Fibroblast of pulmonary artery (primary cell): ENCODE results near the gene RPUSD1.
"Not testable (repeated sequence)": the region's sequence is repeated elsewhere in the genome, so short reads cannot be mapped to it uniquely, and the experiment has no call there.

Experiments used
- DNase-seq: peaks from one replicate; pipeline ENCODE4 v3.0.0-alpha.2; 2010; ENCODE audit warnings: low read depth
- H3K4me3 ChIP-seq: replicated peaks from 2 replicates; pipeline ENCODE4 v1.5.1; 2011; ENCODE audit warnings: low read depth, mild to moderate bottlenecking, control low read depth, low read length, moderate library complexity
- TF ChIP-seq, protein P1 (sequence below): IDR thresholded peaks from 2 replicates; pipeline ENCODE4 v1.5.1; 2011; ENCODE audit warnings: mild to moderate bottlenecking, control low read depth, low read length, inconsistent platforms; ENCODE audit errors: missing control alignments

Gene RPUSD1

DNA sequence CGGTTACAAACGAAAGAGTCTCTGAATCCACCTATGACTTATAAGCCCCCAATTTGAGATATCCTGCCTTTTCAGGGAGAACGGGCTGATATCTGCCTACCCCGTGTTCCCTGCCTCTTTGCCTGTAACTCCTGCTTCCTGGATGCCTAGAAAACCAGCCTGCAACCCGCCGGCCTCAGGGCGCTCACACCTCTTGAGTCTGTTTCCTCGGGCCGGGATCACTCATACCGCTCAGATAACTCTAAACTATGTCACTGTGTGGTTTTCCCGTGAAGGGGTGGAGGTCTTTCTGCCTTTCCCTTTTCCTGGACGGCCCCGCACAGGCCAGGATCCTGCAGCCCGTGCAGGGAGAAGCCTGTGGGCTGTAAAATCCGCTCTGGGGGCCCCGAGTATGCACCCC lies 10.4 kb downstream of the RPUSD1 start:
- no peak for DNase-seq
- TF ChIP-seq, protein P1, sequence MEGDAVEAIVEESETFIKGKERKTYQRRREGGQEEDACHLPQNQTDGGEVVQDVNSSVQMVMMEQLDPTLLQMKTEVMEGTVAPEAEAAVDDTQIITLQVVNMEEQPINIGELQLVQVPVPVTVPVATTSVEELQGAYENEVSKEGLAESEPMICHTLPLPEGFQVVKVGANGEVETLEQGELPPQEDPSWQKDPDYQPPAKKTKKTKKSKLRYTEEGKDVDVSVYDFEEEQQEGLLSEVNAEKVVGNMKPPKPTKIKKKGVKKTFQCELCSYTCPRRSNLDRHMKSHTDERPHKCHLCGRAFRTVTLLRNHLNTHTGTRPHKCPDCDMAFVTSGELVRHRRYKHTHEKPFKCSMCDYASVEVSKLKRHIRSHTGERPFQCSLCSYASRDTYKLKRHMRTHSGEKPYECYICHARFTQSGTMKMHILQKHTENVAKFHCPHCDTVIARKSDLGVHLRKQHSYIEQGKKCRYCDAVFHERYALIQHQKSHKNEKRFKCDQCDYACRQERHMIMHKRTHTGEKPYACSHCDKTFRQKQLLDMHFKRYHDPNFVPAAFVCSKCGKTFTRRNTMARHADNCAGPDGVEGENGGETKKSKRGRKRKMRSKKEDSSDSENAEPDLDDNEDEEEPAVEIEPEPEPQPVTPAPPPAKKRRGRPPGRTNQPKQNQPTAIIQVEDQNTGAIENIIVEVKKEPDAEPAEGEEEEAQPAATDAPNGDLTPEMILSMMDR = no peak
- no peak overlapping the region for H3K4me3 ChIP-seq

DNA sequence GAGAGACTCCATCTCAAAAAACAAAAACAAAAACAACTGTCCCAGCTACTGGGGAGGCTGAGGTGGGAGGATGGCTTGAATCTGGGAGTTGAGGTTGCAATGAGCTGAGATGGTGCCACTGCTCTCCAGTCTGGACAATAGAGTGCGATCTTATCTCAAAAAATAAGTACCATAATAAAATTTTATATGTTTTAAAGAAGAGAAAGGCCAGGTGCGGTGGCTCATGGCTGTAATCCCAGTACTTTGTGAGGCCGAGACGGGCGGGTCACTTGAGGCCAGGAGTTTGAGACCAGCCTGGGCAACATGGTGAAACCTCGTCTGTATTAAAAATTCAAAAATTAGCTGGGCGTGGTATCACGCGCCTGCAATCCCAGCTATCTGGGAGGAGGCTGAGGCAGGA lies 11.4 kb downstream of the RPUSD1 start:
- TF ChIP-seq, protein P1 = no peak
- DNase-seq = no peak
- H3K4me3 ChIP-seq = no peak overlapping the region

DNA sequence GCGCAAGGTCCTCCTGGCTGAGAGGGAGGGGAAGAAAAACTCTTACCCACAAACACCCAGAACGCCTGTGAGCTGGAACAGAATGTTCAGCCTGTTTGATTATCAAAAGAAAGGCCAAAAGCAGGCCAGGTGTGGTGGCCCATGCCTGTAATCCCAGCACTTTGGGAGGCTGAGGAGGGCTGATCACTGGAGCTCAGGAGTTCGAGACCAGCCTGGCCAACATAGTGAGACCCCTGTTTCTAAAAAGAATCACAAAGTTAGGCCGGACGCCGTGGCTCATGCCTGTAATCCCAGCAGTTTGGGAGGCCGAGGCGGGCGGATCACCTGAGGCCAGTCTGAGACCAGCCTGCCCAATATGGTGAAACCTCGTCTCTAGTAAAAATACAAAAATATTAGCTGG lies 11.9 kb downstream of the RPUSD1 start:
- not testable (repeated sequence) for H3K4me3 ChIP-seq, DNase-seq

DNA sequence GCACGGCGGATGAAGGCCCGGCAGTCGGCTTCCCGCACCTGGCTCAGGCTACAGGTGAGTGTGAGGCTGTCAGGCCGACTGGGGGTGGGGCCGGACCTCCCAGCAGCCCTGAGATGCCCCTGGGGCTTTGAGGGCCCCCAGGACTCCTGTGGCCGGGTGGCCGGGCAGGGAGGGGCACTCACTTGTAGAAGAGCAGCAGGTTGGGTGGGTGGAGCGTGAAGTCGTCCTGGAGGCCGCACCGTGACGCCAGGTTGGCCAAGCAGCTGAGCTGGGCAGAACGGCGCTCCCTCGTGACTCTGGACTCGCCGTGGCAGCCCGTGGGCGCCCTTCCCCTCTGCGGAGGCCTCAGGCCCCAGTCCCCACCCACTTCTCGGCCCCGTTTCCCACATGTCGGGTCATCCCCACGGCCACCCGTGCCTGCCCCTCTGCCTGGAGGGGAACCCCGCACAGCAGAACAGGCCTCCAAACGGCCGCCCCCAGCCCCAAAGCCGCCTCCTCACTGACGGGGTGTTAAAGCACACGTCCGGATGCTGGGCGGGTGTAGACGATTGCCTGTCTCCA lies 12.9 kb downstream of the RPUSD1 start:
- no peak overlapping the region for H3K4me3 ChIP-seq
- TF ChIP-seq, protein P1 = no peak

DNA sequence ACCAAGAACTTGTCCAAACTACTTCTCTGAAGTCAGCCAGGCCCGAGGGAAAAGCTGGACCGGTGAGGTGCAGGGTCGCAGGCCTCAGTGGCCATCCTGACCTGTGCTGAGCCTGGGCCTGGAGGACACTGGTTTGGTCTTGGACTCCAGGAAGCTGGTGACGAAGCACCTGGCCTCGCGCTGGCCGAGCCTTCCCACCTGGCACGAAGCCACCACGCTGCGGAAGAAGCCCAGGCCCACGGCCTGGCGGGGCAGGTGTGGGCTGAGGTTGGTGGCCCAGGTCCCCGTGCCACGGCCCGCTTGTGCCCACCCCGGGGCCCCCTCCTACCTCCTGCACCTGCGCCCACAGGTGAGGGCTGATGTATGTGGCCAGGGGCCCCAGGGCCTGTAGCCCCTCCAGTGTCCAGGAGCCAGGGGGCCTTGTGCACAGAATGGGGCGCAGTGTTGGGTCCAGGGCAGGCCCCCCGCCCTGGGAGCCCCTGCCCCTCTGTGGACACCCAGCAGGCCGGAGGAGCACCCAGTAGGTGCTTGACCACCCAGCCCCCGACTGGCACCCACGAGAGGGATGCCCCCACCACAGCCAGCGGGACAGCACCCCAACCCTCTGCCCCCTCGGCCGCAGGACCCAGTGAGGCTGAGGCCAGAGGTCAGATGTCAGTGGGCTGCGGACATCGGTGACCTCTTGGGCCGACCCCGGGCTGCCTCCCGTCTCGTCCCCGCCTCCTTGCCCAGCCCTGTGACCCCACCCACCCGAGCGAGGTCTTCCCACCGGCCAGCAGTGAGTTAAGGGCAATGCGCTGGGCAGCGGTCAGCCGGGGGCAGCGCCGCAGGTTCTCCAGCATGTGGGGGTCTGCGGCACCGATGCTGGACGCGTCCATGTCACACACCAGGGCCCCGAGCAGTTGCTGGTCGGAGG lies 13.8 kb downstream of the RPUSD1 start:
- H3K4me3 ChIP-seq = no peak overlapping the region

More for the DNA sequence above, 12.9 kb downstream of the RPUSD1 start:
- DNase-seq = no peak

DNA sequence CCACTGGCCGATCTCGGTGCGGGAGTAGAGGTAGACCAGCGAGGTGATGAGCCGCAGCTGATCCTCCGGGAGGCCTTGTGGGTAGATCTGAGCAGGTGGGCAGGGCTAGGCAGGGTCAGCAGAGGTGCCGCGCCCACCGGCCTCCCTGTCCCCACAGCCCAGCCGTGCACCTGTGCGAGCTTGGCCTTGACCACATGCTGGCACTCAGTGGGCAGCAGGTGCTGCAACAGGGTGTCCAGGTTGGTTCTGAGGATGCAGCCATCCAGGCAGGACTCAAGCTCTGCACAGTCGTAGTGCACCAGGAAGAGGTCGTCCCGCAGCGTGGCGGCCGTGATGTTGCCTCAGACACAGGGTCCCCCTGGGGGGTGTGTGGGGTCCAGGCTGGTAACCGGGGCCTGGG lies 15.2 kb downstream of the RPUSD1 start:
- H3K4me3 ChIP-seq = no peak overlapping the region
- no peak for DNase-seq
- TF ChIP-seq, protein P1 = no peak

More for the DNA sequence above, 13.8 kb downstream of the RPUSD1 start:
- DNase-seq = no peak
- TF ChIP-seq, protein P1 = no peak

DNA sequence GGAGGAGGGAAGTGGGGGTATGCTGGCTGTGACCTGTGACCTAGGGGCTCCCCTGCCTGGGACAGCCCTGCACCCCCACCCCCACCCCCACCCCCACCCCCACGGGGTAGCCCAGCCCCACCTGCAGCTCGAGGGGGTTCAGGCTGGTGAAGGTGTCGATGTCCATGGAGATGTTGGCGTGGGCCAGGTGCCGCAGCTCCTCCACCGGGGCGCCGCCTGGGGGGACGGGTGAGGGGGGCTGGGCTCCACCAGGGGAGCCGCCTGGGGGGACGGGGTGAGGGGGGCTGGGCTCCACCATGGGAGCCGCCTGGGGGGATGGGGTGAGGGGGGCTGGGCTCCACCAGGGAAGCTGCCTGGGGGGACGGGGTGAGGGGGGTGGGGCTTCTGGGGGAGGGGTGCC lies 17.8 kb downstream of the RPUSD1 start:
- no peak for DNase-seq
- TF ChIP-seq, protein P1 = no peak
- no peak overlapping the region for H3K4me3 ChIP-seq
